HG02970 (cell line): ENCODE results near the gene AGAP1.

Source experiments
- ATAC-seq: cut with Tn5 transposase; IDR thresholded peaks from one replicate; pipeline ENCODE4 v1.9.1; 2021; ENCODE audit warnings: mild to moderate bottlenecking, moderate library complexity, moderate number of reproducible peaks; ENCODE audit not compliant: unreplicated experiment, low FRiP score

The AGAP1 gene

DNA sequence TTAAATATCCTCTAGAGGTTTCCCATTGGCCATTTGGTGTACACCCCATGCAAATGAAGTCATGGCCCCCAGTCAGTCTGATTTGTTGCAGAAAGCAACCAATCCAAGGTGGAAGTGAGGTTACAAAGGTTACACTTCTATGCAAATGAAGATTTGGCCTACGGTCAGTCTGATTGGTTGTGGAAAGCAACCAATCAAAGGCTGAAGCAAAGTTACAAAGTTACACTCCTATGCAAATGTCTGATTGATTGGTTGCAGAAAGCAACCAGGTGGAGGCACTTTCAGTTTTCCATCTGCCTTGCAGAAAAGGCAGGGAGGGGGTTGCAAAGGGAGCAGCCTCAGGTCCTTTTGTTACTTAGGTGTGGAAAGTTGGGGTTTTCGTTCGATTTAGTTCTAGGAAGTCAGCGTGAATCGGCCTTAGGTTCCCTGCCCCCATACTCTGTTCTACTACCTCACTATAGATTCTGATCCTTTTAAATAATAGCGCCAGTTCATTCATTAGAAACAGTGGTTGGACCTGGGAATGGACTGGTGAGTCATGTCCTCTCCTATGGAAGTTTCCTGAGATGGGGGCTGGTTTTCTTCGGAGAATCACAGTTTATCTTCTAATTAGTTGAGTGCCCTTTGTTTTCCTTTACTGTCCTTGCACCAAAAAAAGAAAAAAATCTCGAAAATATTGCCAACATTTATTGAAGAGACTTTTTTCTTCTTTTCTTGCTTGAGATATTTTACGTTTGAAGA, 279.5 kb downstream of the AGAP1 start:
- ATAC-seq = no peak

DNA sequence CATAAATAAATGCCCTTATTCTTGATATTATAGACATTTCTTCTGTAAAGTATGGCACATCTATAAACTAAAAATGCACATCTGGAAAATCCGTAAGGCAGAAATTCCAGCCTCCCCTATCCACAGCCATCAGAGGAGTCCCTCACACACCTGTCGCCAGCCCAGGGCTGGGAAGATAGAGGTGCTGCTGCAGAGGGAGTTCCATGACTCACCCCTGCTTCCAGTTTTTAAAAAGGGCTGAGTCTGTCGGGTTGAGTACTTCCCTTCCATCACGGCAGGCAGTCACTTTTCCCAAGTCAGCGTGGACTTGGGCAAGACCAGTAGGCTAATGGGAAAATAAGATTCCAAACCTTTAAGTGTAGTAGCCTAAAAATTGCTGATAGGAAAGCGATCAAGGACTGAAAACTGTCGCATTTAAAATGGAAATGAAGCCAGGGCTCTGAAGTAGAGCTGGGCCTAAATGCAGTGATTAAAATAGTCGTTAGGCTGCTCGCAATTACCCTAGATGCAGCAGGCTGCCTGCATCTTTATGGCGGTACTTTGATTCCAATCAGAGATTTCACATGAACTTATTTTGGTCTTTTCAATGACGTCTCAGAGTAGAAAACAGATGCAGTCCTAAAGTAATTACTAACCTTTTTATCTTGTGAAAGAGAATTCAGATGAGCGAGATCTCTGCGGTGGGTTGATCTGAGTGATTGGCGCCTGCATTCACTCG, 280.5 kb downstream of the AGAP1 start:
- ATAC-seq = no peak

DNA sequence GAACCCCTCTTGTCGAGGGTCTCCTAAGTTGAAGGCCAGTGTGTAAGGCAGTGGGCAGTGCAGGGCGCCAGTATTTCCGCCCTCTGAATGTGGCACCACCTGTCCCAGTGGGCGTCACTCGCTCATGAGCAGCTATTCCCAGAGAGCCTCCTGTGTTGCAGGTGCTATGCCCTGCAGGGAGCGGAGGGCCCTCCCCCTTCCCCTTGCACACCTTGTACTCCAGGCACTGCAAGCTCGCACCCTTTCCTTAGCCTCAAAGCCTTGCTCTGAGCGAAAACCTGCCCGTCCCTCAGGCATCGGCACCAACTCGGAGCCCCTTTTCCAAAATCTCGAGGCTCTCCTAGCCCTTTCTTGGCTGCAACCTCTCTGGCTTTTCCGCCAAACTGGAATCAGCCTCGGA, 282.7 kb downstream of the AGAP1 start:
- no peak for ATAC-seq

DNA sequence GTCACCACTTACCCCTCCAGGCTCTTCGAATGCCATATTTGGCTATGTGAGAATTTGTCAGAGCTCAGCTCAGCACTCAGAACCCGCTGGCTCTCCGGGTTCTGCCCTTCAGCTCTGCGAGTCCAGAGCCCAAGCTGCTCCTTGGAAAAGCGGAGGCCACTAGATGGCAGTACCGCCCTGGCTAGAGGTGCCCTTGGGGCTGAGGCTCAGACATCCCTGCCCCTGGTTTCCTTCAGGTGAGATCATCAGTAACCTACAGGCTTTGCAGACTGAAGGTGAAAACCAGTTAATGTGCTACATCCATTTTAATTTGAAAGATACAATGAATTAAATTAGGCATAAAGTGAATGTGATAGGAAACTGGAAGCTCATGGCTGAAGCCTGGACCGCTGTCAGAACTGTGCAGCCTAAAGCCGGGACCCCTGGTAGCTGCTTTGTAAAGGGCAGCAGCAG, 285.6 kb downstream of the AGAP1 start:
- no peak for ATAC-seq

GRCh38 chr2:235780401-235780800, 286.6 kb downstream of the AGAP1 start:
- ATAC-seq = no peak

GRCh38 chr2:235781775-235782174, 287.9 kb downstream of the AGAP1 start:
- no peak for ATAC-seq

DNA sequence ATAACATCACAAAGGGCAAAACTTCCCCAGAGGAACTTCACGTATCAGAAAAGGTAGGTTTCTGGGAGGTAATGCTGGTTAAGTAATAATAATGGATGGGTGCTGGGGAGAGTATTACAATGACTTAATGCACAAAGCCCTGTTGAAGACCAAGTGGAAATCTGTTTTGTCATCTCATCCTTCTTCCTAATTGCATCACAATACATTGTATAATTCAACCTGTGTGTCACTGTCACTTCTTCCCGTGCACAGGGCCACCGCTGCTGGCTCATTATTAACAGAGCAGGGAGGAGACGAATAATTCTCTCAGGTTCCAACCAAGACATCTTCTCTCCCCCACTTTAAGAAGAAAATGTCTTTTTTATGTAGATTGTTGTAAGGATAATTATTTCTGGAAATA, 290.9 kb downstream of the AGAP1 start:
- no peak for ATAC-seq

- ATAC-seq = no peak
These were observed 295.7 kb downstream of the AGAP1 start for GRCh38 chr2:235789552-235789951.

GRCh38 chr2:235793163-235793752, 299.4 kb downstream of the AGAP1 start:
- no peak for ATAC-seq

DNA sequence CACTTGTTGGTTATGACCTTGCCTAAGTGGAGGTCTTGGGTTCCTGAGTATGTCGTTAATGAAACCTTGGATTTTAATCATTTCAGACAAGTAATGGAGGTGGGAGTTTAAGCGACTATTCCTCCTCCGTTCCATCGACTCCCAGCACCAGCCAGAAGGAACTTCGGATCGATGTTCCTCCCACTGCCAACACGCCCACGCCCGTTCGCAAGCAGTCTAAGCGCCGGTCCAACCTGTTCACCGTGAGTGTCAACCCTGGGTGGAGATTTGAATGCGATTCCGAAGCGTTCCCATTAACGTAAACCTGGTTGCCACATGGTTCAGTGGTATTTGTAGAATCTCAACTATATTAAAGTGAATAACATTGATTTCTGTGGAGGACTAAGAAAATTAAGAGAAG, 305.4 kb downstream of the AGAP1 start:
- no peak for ATAC-seq

GRCh38 chr2:235802542-235802941, 308.7 kb downstream of the AGAP1 start:
- no peak for ATAC-seq

DNA sequence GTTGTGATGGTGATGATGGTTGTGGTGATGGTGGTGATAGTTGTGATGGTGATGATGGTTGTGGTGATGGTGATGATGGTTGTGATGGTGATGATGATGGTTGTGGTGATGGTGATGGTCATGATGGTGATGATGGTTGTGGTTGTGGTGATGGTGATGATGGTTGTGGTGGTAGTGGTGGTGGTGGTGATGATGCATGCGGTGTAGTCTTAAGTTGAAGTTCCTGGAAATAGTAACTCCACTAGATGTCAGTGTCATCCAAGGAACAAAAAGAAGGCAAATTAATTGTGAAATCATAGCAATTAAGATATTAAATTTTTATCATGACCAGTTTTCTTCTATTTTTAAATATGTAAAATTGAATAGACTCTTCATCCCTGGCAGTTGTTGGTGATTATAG, 309.2 kb downstream of the AGAP1 start:
- ATAC-seq = no peak

DNA sequence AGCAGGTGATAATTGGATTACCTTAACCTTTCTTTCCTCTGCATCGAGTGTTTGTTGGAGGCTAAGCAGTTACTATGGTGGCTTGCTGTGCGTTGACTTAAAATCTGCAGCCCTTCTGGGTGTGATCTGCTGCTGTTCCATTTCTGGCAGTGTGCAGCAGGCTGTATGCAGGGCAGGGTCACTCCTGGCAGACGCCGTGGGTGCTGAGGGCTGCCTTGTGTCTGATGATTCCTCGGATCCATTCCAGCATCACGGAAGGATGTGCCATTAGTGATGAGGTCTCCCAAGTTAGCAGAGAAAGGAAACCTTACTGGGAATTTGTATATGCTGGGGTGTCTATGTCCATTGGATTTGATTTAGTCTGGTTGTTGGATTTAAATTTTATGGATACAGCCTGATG, 310.8 kb downstream of the AGAP1 start:
- ATAC-seq = no peak

DNA sequence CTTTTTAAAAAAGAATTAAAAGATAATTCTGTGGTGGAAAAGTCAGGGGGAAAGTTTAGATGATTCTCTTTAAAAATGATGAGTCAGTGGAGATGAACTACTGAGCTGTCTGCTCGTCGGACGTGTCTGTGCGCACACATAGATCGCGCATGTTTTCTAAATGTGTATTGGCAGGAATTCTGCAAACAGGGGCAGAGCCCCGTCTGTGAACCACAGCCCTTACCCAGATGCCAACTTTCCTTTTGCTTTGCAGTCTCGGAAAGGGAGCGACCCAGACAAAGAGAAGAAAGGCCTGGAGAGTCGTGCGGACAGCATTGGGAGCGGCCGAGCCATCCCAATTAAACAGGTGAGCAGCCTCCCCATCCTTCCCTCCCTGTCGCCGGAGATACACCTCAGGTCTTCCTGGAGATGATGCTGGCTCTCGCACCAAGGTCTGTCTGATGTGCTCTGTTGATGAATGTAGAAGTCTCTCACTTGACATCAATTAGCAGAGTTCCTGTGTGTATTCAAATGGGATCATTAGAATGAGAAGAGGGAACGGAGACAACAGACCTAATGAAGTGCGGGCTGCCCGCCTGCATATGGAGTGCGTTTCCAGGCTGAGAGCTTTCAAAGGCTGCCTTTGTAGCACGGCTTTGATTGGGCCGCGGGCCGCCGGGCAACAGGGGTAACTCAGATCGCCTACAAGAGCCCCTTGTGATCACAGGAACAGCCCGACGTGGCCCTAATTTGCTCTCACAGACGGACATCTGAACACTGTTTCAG, 313.3 kb downstream of the AGAP1 start:
- no peak for ATAC-seq

DNA sequence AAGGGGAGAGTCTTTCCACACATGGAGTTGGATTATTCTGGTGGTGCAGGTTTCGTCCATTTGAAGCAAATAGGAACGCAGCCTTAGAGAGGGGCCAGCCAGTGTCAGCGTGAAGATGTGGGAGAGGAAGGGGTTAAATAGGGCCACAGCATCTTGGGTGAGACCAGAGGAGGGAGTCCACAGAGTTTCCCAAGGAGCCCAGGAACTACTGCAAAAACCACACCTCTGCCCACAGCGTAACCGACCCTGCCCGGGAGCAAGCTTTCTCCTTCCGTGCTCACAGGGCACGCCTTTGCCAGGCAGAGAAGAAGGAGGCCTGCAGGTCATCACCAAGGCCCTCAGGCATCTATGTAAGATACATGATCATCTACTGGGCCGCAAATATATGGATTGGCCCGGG, 314.5 kb downstream of the AGAP1 start:
- no peak for ATAC-seq

DNA sequence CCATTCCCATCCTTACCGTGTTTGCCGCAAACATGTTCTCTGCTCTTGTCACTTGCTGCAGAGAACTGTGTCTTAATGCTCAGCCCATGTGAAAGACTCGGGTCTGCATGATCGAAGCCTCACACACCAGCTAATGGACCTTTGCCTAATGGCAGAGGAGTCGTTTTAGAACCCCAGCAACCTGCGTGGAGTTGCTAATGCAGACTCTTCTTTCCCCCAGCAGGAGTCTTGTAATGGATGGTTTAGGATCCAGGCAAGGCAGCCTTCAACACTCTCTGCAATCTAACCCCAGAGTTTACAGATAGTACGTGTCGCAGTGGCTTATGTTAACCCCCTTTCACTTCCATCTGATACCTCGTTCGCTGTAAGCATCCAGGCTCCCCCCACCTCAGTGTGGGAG, 316.4 kb downstream of the AGAP1 start:
- ATAC-seq = no peak

- ATAC-seq = no peak
These were observed 317.0 kb downstream of the AGAP1 start for GRCh38 chr2:235810846-235811245.

GRCh38 chr2:235811446-235812184, 317.8 kb downstream of the AGAP1 start:
- ATAC-seq = no peak

DNA sequence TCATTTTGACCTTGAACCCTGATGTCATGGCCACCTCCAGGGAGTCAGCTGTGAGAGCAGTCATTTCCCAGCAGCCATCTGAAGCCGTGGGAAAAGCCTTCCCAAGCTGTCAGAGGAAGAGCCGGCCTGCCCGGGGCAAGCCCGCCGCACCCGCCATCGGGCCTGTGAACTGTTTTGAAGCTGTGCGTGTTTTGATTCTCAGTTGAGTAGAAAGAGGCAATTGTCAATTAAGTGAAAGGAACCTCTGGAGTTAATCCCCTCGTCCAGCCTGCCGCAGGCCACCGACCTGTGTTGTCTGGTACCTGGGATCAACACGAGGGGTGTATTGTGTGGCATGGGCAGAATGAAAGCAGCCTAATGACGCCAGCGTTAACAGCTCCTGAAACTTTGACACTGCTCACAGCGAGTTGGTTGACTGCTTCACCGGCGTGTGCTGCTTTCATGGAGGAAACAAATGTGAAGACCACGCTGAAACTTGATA, 318.4 kb downstream of the AGAP1 start:
- no peak for ATAC-seq

- no peak for ATAC-seq
These were observed 319.6 kb downstream of the AGAP1 start for GRCh38 chr2:235813398-235813797.
